Measurements from ENCODE around the gene ENPP3. TPM values are rescaled to one million over a fixed set of nuclear protein-coding genes. Genes with fewer than 3 reads are reported as not detected.

ENPP3 gene
- total RNA-seq, 1 experiment from 2014 or later, result not detected

DNA sequence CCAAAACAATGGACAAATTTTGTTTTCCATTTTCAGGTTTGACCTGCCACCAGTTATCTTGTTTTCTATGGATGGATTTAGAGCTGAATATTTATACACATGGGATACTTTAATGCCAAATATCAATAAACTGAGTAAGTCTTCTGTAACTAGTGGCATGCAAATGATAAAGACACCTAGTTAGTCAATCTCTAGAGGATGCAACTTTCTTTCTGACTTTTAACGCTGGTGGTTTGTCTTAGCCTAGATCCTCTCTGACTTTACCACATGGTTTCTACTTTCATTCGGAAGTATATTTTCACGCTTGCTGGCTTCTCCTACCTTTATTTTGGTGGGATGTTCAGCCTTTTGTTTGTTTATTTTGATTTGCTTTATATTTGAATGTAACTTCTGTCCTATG lies 21.2 kb downstream of the ENPP3 start:
- H3K36me3 Mint-ChIP-seq, result no peaks in the 10 kb centered on the region
- peaks cover 26% of the 10 kb centered on the region for H3K27me3 Mint-ChIP-seq (ENCODE audit: low read depth)
- TF ChIP-seq CBFB (CRISPR knock-in tag; IDR thresholded peaks at IDR 0.05; ENCODE audit: low read depth) (no peak), ZNF138 (CRISPR knock-in tag; conservative IDR thresholded peaks at IDR 0.05) (no peak), CREM (CRISPR knock-in tag; IDR thresholded peaks at IDR 0.05) (no peak), SP1 (CRISPR knock-in tag; conservative IDR thresholded peaks at IDR 0.05) (no peak), NR1H2 (CRISPR knock-in tag; IDR thresholded peaks at IDR 0.05) (no peak), KAT7 (CRISPR knock-in tag; IDR thresholded peaks at IDR 0.05; ENCODE audit: borderline replicate concordance) (no peak), PREB (CRISPR knock-in tag; IDR thresholded peaks at IDR 0.05; ENCODE audit: borderline replicate concordance) (no peak), ZNF396 (CRISPR knock-in tag; IDR thresholded peaks at IDR 0.05; ENCODE audit: borderline replicate concordance) (no peak), MYBL2 (CRISPR knock-in tag; IDR thresholded peaks at IDR 0.05) (no peak), SOX15 (CRISPR knock-in tag; IDR thresholded peaks at IDR 0.05) (no peak), ZNF317 (CRISPR knock-in tag; IDR thresholded peaks at IDR 0.05; ENCODE audit: borderline replicate concordance, low read depth) (no peak), TEAD1 (CRISPR knock-in tag; IDR thresholded peaks at IDR 0.05) (no peak), HMGXB4 (CRISPR knock-in tag; IDR thresholded peaks at IDR 0.05) (no peak), ERG (CRISPR knock-in tag; IDR thresholded peaks at IDR 0.05) (no peak)
- TF ChIP-seq, protein P1, sequence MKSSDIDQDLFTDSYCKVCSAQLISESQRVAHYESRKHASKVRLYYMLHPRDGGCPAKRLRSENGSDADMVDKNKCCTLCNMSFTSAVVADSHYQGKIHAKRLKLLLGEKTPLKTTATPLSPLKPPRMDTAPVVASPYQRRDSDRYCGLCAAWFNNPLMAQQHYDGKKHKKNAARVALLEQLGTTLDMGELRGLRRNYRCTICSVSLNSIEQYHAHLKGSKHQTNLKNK (CRISPR knock-in tag; IDR thresholded peaks at IDR 0.05), result no peak
- TF ChIP-seq, protein P2, sequence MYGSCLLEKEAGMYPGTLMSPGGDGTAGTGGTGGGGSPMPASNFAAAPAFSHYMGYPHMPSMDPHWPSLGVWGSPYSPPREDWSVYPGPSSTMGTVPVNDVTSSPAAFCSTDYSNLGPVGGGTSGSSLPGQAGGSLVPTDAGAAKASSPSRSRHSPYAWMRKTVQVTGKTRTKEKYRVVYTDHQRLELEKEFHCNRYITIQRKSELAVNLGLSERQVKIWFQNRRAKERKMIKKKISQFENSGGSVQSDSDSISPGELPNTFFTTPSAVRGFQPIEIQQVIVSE (CRISPR knock-in tag; IDR thresholded peaks at IDR 0.05; ENCODE audit: borderline replicate concordance), result no peak
- DNase-seq (ENCODE audit: low spot score), result no peak
- no peak overlapping the region for H3K4me3 Mint-ChIP-seq
- no peaks in the 10 kb centered on the region for H3K4me1 Mint-ChIP-seq
- no peak for ATAC-seq
- CTCF ChIA-PET, result no interaction called here
- H3K9me3 Mint-ChIP-seq, result peaks cover 5% of the 10 kb centered on the region; the same call in 1 of the 2 replicates
- H3K27ac Mint-ChIP-seq, result no peak overlapping the region
- POLR2A ChIA-PET, result no interaction called here

DNA sequence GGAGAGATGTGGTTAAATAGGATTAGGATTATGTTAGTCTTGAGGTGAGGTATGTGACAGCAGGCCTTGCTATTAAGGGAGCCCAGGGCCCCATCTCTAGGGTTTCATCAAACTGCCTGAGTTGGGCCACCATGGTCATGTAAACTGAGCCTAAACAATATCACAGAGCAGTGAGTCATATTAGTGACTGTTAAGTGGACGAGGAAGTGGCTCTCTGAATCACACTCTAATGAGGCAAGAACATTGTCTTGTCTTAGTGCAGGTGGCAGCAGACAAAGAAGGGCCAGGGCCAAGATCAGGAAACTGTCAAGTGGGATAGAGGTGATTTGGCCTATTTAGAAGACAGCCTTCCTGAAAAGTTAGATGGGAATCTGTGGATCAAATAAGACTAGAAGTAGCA lies 23.1 kb downstream of the ENPP3 start:
- ATAC-seq, result no peak
- DNase-seq (ENCODE audit: low spot score), result no peak
- peaks cover 5% of the 10 kb centered on the region; the same call in 1 of the 2 replicates for H3K9me3 Mint-ChIP-seq
- no peaks in the 10 kb centered on the region for H3K4me1 Mint-ChIP-seq
- peaks cover 23% of the 10 kb centered on the region for H3K27me3 Mint-ChIP-seq (ENCODE audit: low read depth)
- no peaks in the 10 kb centered on the region for H3K36me3 Mint-ChIP-seq
- H3K4me3 Mint-ChIP-seq, result no peak overlapping the region
- TF ChIP-seq, protein P1 (CRISPR knock-in tag; IDR thresholded peaks at IDR 0.05), result no peak
- no peak for TF ChIP-seq ZNF138 (CRISPR knock-in tag; conservative IDR thresholded peaks at IDR 0.05)
- TF ChIP-seq E2F1 (CRISPR knock-in tag; IDR thresholded peaks at IDR 0.05), result no peak
- no peak for TF ChIP-seq USF2 (CRISPR knock-in tag; IDR thresholded peaks at IDR 0.05)
- TF ChIP-seq ETV6 (CRISPR knock-in tag; IDR thresholded peaks at IDR 0.05), result no peak
- no peak for TF ChIP-seq ATF1 (CRISPR knock-in tag; IDR thresholded peaks at IDR 0.05)
- TF ChIP-seq ZNF121 (CRISPR knock-in tag; IDR thresholded peaks at IDR 0.05), result no peak
- no peak for TF ChIP-seq SOX15 (CRISPR knock-in tag; IDR thresholded peaks at IDR 0.05)
- TF ChIP-seq NR3C1 (CRISPR knock-in tag; conservative IDR thresholded peaks at IDR 0.05; ENCODE audit: low read depth), result no peak
- ChIA-PET POLR2A (no interaction called here), CTCF (no interaction called here)
- H3K27ac Mint-ChIP-seq, result no peak overlapping the region

Measured in WTC11 (cell line).